Brain microvascular endothelial cell (primary cell): ENCODE measurements around the gene BCR.

Experiments used
- DNase-seq: peaks from one replicate; pipeline ENCODE4 v3.0.0-alpha.2; 2020
- H3K27ac ChIP-seq: fragments of 250-450 bp; sonication (Bioruptor Pico); 2 replicates; pipeline ENCODE4 v1.5.1; 2020; ENCODE audit warnings: mild to moderate bottlenecking, moderate library complexity
- H3K27me3 ChIP-seq: fragments of 250-450 bp; sonication (Bioruptor Pico); replicated peaks from 2 replicates; pipeline ENCODE4 v1.5.1; 2020; ENCODE audit warnings: mild to moderate bottlenecking
- H3K36me3 ChIP-seq: fragments of 250-450 bp; sonication (Bioruptor Pico); replicated peaks from 2 replicates; pipeline ENCODE4 v1.5.1; 2020; ENCODE audit warnings: mild to moderate bottlenecking
- H3K4me3 ChIP-seq: 2 replicates; pipeline ENCODE4 v1.5.1; 2011; ENCODE audit warnings: low read depth, mild to moderate bottlenecking, control low read depth, low read length, moderate library complexity
- in situ Hi-C: cut with HindIII; loops from 2 replicates; pipeline ENCODE4 v1.10.0; 2017; ENCODE audit warnings: low sequenced_read_pairs, low pct_ligation_motif_present
- TF ChIP-seq, protein P1 (sequence below): IDR thresholded peaks from 2 replicates; pipeline ENCODE4 v1.5.1; 2011; ENCODE audit warnings: low read depth, mild to moderate bottlenecking, moderate library complexity, low read length, control low read depth, inconsistent platforms; ENCODE audit errors: missing control alignments

BCR gene

DNA sequence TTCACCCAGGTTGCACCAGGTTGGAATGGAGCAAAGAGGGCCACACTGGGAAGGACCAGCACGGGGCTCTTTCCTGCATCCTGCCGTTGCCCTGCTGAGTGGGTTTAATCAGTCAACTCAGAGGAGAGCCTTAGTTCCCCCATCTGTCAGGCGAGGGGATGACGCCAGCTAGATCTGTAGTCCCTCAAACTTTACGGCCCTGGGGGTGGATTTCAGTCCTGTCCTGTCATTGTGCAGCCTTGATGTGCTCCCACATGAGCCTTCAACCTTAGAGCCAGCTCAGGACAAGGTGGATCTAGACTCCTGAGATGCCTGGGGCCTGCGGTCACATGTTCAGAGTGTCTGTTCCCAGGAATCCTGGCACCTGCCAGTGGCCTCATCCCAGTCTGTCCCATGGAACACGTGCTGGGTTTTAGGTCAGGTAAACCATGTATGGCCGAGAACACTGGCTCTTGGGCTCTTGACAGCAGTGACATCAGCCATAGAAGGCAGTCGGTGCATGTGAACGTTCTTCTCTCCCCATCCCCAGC is 104.3 kb downstream of the BCR start:
- in situ Hi-C loops, result no loop called here
- no peak for DNase-seq
- TF ChIP-seq, protein P1, sequence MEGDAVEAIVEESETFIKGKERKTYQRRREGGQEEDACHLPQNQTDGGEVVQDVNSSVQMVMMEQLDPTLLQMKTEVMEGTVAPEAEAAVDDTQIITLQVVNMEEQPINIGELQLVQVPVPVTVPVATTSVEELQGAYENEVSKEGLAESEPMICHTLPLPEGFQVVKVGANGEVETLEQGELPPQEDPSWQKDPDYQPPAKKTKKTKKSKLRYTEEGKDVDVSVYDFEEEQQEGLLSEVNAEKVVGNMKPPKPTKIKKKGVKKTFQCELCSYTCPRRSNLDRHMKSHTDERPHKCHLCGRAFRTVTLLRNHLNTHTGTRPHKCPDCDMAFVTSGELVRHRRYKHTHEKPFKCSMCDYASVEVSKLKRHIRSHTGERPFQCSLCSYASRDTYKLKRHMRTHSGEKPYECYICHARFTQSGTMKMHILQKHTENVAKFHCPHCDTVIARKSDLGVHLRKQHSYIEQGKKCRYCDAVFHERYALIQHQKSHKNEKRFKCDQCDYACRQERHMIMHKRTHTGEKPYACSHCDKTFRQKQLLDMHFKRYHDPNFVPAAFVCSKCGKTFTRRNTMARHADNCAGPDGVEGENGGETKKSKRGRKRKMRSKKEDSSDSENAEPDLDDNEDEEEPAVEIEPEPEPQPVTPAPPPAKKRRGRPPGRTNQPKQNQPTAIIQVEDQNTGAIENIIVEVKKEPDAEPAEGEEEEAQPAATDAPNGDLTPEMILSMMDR, result no peak
- H3K27ac ChIP-seq, result peak overlapping the region; percentile 10
- no peak overlapping the region for H3K4me3 ChIP-seq
- H3K27me3 ChIP-seq, result no peaks in the 10 kb centered on the region
- peaks cover 63% of the 10 kb centered on the region for H3K36me3 ChIP-seq

DNA sequence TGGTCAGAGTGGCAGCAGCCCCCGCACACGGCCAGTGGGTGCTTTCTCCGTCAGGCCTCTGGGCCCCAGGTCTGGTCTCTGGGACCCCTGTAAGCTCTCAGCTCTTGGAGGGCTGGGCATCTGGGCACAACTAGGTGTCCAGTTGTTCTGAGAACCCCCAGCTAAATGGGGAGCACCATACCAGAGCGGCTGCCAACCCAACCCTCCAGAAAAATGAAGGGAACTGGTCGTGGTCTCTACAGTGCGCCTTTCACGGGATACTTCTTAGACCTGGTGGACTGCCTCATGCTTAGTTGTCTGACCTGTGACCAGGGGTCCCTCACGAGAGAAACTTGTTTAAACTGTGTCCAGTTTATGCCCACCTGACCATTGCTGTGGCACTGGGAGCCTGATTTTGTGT is 104.9 kb downstream of the BCR start:
- Histone ChIP-seq H3K27ac (peak overlapping the region; percentile 1), H3K27me3 (no peaks in the 10 kb centered on the region), H3K4me3 (no peak overlapping the region), H3K36me3 (peaks cover 63% of the 10 kb centered on the region)
- in situ Hi-C loops, result no loop called here
- DNase-seq, result no peak
- TF ChIP-seq, protein P1, result no peak

DNA sequence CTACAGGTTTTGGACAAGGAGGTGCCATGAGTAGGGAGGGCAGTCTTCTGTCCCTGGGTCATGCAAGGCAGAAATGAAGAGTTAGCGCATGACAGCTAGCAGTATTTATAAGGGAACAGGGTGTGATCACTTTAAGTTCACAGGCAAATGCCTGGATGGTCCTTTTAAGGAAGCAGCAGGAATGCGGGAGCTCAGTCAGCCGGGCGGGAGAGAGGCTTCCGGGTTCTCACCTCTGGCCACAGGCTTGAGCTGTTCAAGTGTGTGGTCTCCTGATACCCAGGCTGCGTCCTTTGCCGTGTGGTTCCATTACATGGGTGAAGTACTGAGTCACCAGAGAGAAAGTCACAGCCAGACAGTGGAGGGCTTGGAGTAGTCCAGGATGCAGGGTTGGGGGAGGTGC is 105.4 kb downstream of the BCR start:
- no peak overlapping the region for H3K4me3 ChIP-seq
- in situ Hi-C loops, result no loop called here
- peak; percentile 60 for DNase-seq
- TF ChIP-seq, protein P1, result no peak
- peaks cover 63% of the 10 kb centered on the region for H3K36me3 ChIP-seq
- peak overlapping the region; percentile 1 for H3K27ac ChIP-seq
- H3K27me3 ChIP-seq, result no peaks in the 10 kb centered on the region

DNA sequence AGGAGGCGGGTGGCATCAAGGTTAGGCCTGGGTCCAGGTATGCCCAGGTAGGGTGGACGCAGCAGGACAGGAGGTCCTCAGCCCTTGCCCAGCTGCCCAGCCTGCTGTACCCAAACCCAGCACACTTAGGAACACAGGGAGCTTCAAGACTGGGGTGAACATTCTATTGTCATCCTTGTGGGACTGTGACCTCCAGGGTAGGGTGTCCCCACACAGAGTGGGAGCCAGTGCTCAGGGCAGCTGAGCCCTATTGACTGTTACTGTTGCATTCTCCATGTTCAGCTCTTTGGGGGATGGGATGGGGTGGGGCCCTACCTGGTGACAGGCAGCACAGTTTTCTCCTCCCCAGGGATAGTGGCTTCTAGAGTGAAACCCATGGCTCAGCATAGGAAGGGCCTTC is 106.0 kb downstream of the BCR start:
- Histone ChIP-seq H3K36me3 (peaks cover 62% of the 10 kb centered on the region), H3K27me3 (no peaks in the 10 kb centered on the region), H3K27ac (peak overlapping the region; percentile 1), H3K4me3 (no peak overlapping the region)
- no peak for DNase-seq
- TF ChIP-seq, protein P1, result no peak
- in situ Hi-C loops, result no loop called here

DNA sequence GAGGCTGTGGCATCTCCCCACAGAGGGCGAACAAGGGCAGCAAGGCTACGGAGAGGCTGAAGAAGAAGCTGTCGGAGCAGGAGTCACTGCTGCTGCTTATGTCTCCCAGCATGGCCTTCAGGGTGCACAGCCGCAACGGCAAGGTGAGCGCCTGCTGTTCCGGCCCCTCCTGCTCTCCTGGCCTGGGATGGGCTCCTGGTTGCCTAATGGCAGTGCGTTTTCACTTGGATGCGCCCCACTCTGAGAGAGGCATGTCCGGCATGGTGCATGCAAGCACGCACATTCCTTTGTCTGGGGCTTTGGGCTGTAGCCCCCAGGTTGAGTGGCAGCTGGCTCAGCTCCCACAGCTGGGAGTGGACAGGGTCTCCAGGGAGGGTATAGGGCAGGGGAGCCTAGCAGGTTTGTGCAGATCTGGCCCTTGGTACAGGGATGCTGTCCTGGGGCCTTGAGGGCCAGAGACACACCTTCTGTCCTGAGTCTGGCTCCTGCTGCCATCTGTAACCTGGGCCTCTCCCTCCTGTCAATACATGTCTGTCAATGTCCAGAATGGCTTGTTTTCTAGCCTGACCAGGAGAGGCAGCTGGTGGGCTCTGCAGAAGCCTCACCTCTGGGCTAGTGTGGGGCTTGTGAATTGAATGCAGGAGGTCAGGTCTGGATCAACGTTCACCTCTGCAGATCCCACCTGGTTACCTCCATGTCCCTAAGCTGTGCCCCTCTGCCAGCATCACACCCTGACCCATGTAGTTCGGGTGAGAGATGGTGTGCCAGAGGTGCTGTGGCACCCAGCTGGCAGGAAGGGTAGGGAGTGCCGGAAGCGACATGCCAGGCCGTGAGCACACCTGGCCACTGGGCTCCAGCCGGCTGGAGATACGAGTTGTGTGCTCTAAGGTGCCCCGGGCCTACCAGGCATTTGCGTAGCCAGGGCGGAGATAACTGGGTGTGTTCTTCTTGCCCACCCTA is 107.1 kb downstream of the BCR start:
- no peak overlapping the region for H3K27ac ChIP-seq
- TF ChIP-seq, protein P1, result no peak
- no peak for DNase-seq
- H3K4me3 ChIP-seq, result no peak overlapping the region
- in situ Hi-C loops, result no loop called here
- no peaks in the 10 kb centered on the region for H3K27me3 ChIP-seq
- H3K36me3 ChIP-seq, result peaks cover 58% of the 10 kb centered on the region
